HCT116 (cell line): ENCODE measurements around the gene ADAR. TPM values are rescaled to one million over a fixed set of nuclear protein-coding genes. Genes with fewer than 3 reads are reported as not detected.

ENCODE experiments used
- ATAC-seq: fragments of 200-7000 bp; cut with Tn5 transposase; 2 replicates; pipeline ENCODE4 v1.9.1; 2020; ENCODE audit warnings: mild to moderate bottlenecking, moderate library complexity
- BruUV-seq: library from RNA; stranded (reverse); fragments of 400-500 nt; replicated peaks from 2 replicates; lab custom pipeline; 2021; lab: Mats Ljungman, UMichigan
- CTCF ChIA-PET: fragments of 300-600 bp; sonication (Branson Sonifier 250); formaldehyde crosslinking; loops from one replicate; lab custom pipeline; 2021; ENCODE audit warnings: antibody characterized with exemption; lab: Charles Lee
- POLR2A ChIA-PET: fragments of 300-600, 350-600 bp; sonication (Branson Sonifier 250); formaldehyde crosslinking; loops from one replicate; lab custom pipeline; 2021; ENCODE audit warnings: antibody characterized with exemption; lab: Charles Lee
- RAD21 ChIA-PET, 2 experiments: fragments of 300-600 bp; sonication (Branson Sonifier 250); formaldehyde crosslinking; loops; one replicate each; lab custom pipeline; 2023; ENCODE audit warnings: low total read pairs in 2 of 2; ENCODE audit not compliant: uncharacterized antibody in 2 of 2, unreplicated experiment in 2 of 2, low non-redundant PET in 1 of 2; lab: Charles Lee
- DNase-seq: peaks from one replicate; pipeline ENCODE4 v3.0.0-alpha.2; 2010; ENCODE audit warnings: low read depth, low spot score
- H2AFZ ChIP-seq: fragments of 200-600 bp; shearing (Covaris generic), sonication (generic); 2 replicates; pipeline ENCODE4 v1.6.1; 2017; ENCODE audit warnings: low read depth, mixed run types, mixed read lengths, antibody characterized with exemption, low read length; ENCODE audit not compliant: poor library complexity, severe bottlenecking
- H3K27ac ChIP-seq: 2 replicates; pipeline ENCODE4 v1.5.1; 2012; ENCODE audit warnings: low read depth, low read length
- H3K27me3 ChIP-seq: fragments of 200-600 bp; sonication (generic); 2 replicates; pipeline ENCODE4 v1.6.1; 2016; ENCODE audit warnings: mixed run types, low read length, mixed read lengths; ENCODE audit not compliant: insufficient read depth
- H3K36me3 ChIP-seq, 2 experiments: fragments of 200-500 bp in 1 of 2; fragments of 200-600 bp in 1 of 2; sonication (Bioruptor generic) in 1 of 2; sonication (generic) in 1 of 2; 2 replicates each; pipeline versions ENCODE4 v1.5.1 to v1.6.1; 2014 to 2016; ENCODE audit warnings: low read length in 2 of 2, inconsistent platforms in 1 of 2, mixed read lengths in 1 of 2, mixed run types in 1 of 2; ENCODE audit not compliant: insufficient read depth in 2 of 2, control insufficient read depth in 1 of 2
- H3K4me1 ChIP-seq, 2 experiments: fragments of 200-600 bp in 1 of 2; sonication (generic) in 1 of 2; 2 replicates each; pipeline versions ENCODE4 v1.5.1 to v1.6.1; 2012 to 2017; ENCODE audit warnings: low read length in 2 of 2, inconsistent platforms in 1 of 2, mild to moderate bottlenecking in 1 of 2, mixed read lengths in 1 of 2, mixed run types in 1 of 2, moderate library complexity in 1 of 2; ENCODE audit not compliant: insufficient read depth in 2 of 2, control insufficient read depth in 1 of 2
- H3K4me2 ChIP-seq: fragments of 200-600 bp; sonication (generic); 2 replicates; pipeline ENCODE4 v1.6.1; 2017; ENCODE audit warnings: mixed run types, low read length, mixed read lengths
- H3K4me3 ChIP-seq, 2 experiments: fragments of 200-600 bp in 1 of 2; sonication (generic) in 1 of 2; replicated peaks in 1 of 2; 2 replicates each; pipeline ENCODE4 v1.5.1; 2011 to 2016; ENCODE audit warnings: low read length in 2 of 2, control low read depth in 1 of 2, low read depth in 1 of 2, mild to moderate bottlenecking in 1 of 2, mixed read lengths in 1 of 2, mixed run types in 1 of 2
- H3K79me2 ChIP-seq: fragments of 200-600 bp; sonication (generic); 2 replicates; pipeline ENCODE4 v1.6.1; 2017; ENCODE audit warnings: mild to moderate bottlenecking, mixed run types, low read length, moderate library complexity, mixed read lengths; ENCODE audit not compliant: insufficient read depth
- H3K9ac ChIP-seq: fragments of 200-600 bp; sonication (generic); 2 replicates; pipeline ENCODE4 v1.6.1; 2016; ENCODE audit warnings: low read length, mixed read lengths
- H3K9me2 ChIP-seq: fragments of 200-600 bp; sonication (generic), shearing (Covaris generic); 2 replicates; pipeline ENCODE4 v1.6.1; 2017; ENCODE audit warnings: mixed run types, mild to moderate bottlenecking, moderate library complexity; ENCODE audit not compliant: insufficient read depth
- H3K9me3 ChIP-seq, 2 experiments: fragments of 200-500 bp in 1 of 2; fragments of 200-600 bp in 1 of 2; sonication (Bioruptor generic) in 1 of 2; sonication (generic) in 1 of 2; 2 replicates each; pipeline ENCODE4 v1.6.1; 2014 to 2017; ENCODE audit warnings: low read length in 2 of 2, mixed read lengths in 2 of 2, inconsistent platforms in 1 of 2, low read depth in 1 of 2, mild to moderate bottlenecking in 1 of 2, mixed run types in 1 of 2, moderate library complexity in 1 of 2; ENCODE audit not compliant: control insufficient read depth in 1 of 2, insufficient read depth in 1 of 2
- H4K20me1 ChIP-seq: fragments of 200-600 bp; sonication (generic), shearing (Covaris generic); 2 replicates; pipeline ENCODE4 v1.6.1; 2017; ENCODE audit warnings: mixed run types, mild to moderate bottlenecking, moderate library complexity; ENCODE audit not compliant: insufficient read depth
- CEBPB ChIP-seq: IDR thresholded peaks from 2 replicates; pipeline ENCODE4 v1.6.1; 2012; ENCODE audit warnings: low read depth
- ELF1 ChIP-seq: IDR thresholded peaks from 2 replicates; pipeline ENCODE4 v1.6.1; 2012; ENCODE audit warnings: low read depth, borderline replicate concordance
- SIN3A ChIP-seq: IDR thresholded peaks from 2 replicates; pipeline ENCODE4 v1.6.1; 2012; ENCODE audit warnings: low read depth
- SRF ChIP-seq: IDR thresholded peaks from 2 replicates; pipeline ENCODE4 v1.6.1; 2012; ENCODE audit warnings: low read depth
- ZFX ChIP-seq: fragments of 450-650 bp; IDR thresholded peaks from 2 replicates; pipeline ENCODE4 v1.6.1; 2017
- intact Hi-C: fragments of 100-400 bp; cut with micrococcal nuclease; formaldehyde crosslinking; loops from 2 replicates; pipeline ENCODE4 v1.10.0; 2022
- total RNA-seq: library from RNA; stranded (reverse); gene quantifications from one replicate; pipeline ENCODE4 v1.2.1, GENCODE V29; 2021; ENCODE audit not compliant: unreplicated experiment
- TF ChIP-seq, protein P1 (sequence below): IDR thresholded peaks from 2 replicates; pipeline ENCODE4 v1.6.1; 2012; ENCODE audit warnings: low read depth
- TF ChIP-seq, protein P2 (sequence below): IDR thresholded peaks from 2 replicates; pipeline ENCODE4 v1.6.1; 2012
- TF ChIP-seq, protein P3 (sequence below), 3 experiments: fragments of 200-600 bp in 1 of 3; sonication (generic) in 1 of 3; IDR thresholded peaks in 2 of 3; conservative IDR thresholded peaks in 1 of 3; 2 replicates each; pipeline ENCODE4 v1.5.1; 2012 to 2017; ENCODE audit warnings: low read depth in 2 of 3, low read length in 2 of 3, antibody characterized with exemption in 1 of 3, borderline replicate concordance in 1 of 3, control low read depth in 1 of 3, mild to moderate bottlenecking in 1 of 3, mixed read lengths in 1 of 3, mixed run types in 1 of 3, moderate library complexity in 1 of 3; ENCODE audit not compliant: insufficient read depth in 1 of 3

ADAR gene
- total RNA-seq, 1 experiment from 2014 or later: 169 TPM

DNA sequence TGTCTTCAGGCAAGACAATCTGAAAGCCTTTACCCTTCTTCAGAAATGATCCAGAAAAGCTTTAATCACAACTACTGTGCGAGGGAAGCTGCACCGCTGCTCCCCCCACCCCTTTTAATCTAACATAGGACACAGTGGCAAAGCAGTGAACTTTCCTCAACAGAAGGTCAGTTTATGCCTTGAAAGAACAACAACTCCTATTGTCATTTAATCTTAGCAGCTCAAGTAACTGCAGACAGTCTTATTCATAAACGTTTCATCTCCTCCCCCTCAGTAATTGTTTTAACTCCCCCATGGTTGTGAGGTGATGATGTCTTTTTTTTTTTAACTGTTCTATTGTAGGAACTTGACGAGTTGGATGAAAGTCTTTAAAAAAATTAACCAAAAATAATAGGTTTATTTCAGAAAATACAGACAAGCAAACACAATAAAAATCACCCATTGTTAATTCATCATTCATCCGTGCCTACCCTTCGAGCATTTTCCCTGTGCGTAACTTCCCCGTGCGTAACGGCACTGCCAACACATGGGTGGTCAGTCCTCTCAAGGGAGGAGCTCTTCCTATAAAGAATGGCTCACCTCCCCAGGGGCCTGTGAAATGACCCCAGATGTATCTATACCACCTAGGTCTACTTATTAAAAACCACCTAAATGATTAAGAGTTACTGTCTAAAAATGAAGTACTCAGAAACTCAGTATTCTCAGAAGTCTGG is 3.3 kb upstream of the ADAR start:
- DNase-seq (no peak), ATAC-seq (no peak)
- CTCF ChIA-PET: interaction anchor here (1.0 to 1.2 kb wide), 2 partner anchors 13 to 15 kb away, joined by 4 read pairs; no protein-coding TSS in a partner anchor
- peaks cover 16 to 30% of the 10 kb centered on the region in 2 experiments for H3K4me1 ChIP-seq
- intact Hi-C loops: no loop called here
- no peaks in the 10 kb centered on the region for H3K27me3 ChIP-seq
- POLR2A ChIA-PET: no interaction called here
- peaks cover 4% of the 10 kb centered on the region; the same call in 1 of the 2 replicates for H4K20me1 ChIP-seq
- H3K36me3 ChIP-seq: no peaks in the 10 kb centered on the region
- H2AFZ ChIP-seq: no peak overlapping the region
- H3K9me3 ChIP-seq: no peaks in the 10 kb centered on the region
- H3K79me2 ChIP-seq: peaks cover 97% of the 10 kb centered on the region
- H3K4me3 ChIP-seq: no peak overlapping the region
- no TSS peak for BruUV-seq
- TF ChIP-seq SRF: no peak
- no peak for TF ChIP-seq ZFX
- TF ChIP-seq, protein P1, sequence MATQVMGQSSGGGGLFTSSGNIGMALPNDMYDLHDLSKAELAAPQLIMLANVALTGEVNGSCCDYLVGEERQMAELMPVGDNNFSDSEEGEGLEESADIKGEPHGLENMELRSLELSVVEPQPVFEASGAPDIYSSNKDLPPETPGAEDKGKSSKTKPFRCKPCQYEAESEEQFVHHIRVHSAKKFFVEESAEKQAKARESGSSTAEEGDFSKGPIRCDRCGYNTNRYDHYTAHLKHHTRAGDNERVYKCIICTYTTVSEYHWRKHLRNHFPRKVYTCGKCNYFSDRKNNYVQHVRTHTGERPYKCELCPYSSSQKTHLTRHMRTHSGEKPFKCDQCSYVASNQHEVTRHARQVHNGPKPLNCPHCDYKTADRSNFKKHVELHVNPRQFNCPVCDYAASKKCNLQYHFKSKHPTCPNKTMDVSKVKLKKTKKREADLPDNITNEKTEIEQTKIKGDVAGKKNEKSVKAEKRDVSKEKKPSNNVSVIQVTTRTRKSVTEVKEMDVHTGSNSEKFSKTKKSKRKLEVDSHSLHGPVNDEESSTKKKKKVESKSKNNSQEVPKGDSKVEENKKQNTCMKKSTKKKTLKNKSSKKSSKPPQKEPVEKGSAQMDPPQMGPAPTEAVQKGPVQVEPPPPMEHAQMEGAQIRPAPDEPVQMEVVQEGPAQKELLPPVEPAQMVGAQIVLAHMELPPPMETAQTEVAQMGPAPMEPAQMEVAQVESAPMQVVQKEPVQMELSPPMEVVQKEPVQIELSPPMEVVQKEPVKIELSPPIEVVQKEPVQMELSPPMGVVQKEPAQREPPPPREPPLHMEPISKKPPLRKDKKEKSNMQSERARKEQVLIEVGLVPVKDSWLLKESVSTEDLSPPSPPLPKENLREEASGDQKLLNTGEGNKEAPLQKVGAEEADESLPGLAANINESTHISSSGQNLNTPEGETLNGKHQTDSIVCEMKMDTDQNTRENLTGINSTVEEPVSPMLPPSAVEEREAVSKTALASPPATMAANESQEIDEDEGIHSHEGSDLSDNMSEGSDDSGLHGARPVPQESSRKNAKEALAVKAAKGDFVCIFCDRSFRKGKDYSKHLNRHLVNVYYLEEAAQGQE: no peak
- no peak for TF ChIP-seq CEBPB
- TF ChIP-seq, protein P2, sequence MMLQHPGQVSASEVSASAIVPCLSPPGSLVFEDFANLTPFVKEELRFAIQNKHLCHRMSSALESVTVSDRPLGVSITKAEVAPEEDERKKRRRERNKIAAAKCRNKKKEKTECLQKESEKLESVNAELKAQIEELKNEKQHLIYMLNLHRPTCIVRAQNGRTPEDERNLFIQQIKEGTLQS: no peak
- no peak for TF ChIP-seq ELF1
- TF ChIP-seq, protein P3, sequence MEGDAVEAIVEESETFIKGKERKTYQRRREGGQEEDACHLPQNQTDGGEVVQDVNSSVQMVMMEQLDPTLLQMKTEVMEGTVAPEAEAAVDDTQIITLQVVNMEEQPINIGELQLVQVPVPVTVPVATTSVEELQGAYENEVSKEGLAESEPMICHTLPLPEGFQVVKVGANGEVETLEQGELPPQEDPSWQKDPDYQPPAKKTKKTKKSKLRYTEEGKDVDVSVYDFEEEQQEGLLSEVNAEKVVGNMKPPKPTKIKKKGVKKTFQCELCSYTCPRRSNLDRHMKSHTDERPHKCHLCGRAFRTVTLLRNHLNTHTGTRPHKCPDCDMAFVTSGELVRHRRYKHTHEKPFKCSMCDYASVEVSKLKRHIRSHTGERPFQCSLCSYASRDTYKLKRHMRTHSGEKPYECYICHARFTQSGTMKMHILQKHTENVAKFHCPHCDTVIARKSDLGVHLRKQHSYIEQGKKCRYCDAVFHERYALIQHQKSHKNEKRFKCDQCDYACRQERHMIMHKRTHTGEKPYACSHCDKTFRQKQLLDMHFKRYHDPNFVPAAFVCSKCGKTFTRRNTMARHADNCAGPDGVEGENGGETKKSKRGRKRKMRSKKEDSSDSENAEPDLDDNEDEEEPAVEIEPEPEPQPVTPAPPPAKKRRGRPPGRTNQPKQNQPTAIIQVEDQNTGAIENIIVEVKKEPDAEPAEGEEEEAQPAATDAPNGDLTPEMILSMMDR (IDR thresholded peaks at IDR 0.05 in 2 of 3, conservative IDR thresholded peaks at IDR 0.05 in 1 of 3; ENCODE audit: borderline replicate concordance in 1 of 3, insufficient read depth in 1 of 3, low read depth in 2 of 3, low read length in 2 of 3): no peak
- TF ChIP-seq SIN3A: no peak
- RAD21 ChIA-PET: no interaction called here
- no peak overlapping the region for H3K27ac ChIP-seq
- H3K4me2 ChIP-seq: no peak overlapping the region
- H3K9ac ChIP-seq: no peak overlapping the region
- H3K9me2 ChIP-seq: no peaks in the 10 kb centered on the region
